ENCODE data around the gene LONRF3. TPM values are rescaled to one million over a fixed set of nuclear protein-coding genes. Genes with fewer than 3 reads are reported as not detected.

Gene LONRF3
- total and polyA plus RNA-seq, 2 of the 8 experiments (the other 6 are each of a cell fraction or from before 2014, with no cell fraction given) = 0.11 TPM; not detected in 1

DNA sequence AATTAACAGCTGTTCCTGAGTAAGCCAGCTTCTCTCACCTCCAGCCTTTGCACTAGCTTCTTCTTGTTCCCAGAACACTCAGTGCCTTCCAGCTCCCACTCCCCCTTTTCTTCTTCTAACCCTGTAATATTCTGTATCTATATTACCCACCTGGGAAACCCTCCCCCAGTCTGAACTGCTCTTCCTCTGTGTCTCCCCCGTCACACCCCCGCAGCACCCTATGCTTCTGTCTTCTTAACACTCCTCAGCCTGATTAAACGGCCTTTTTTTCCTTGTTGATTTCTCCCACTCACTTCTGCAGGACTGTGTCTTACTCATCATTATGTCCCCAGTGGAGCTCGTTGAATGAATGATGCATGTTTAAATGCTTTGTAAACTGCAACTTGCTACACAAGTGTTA is 9.0 kb upstream of the LONRF3 start:
- no peak overlapping the region for H4K8ac ChIP-seq (ENCODE audit: extremely low read depth, insufficient read depth, low read length)
- H3K23me2 ChIP-seq (ENCODE audit: low read depth, low read length) = no peaks in the 10 kb centered on the region
- no peak overlapping the region for H3K4me3 ChIP-seq (ENCODE audit: extremely low read depth in 1 of 4, insufficient read depth in 2 of 4, low read depth in 3 of 4, low read length in 4 of 4)
- H3K9me3 ChIP-seq (ENCODE audit: insufficient read depth in 2 of 2, low read depth in 1 of 2, low read length in 1 of 2) = no peaks in the 10 kb centered on the region
- CTCF ChIA-PET (ENCODE audit: partially characterized antibody) = interaction anchor here (0.6 kb wide), 1 partner anchor 38 kb away, joined by 3 read pairs; no protein-coding TSS in a partner anchor
- H2BK12ac ChIP-seq (ENCODE audit: low read depth, low read length) = no peak overlapping the region
- H3K27me3 ChIP-seq (replicated peaks in 1 of 4; ENCODE audit: control insufficient read depth in 3 of 4, extremely low read depth in 1 of 4, insufficient read depth in 3 of 4, low read length in 3 of 4) = peaks cover 26 to 53% (median 39%) of the 10 kb centered on the region in 4 experiments
- H2BK120ac ChIP-seq (replicated peaks; ENCODE audit: low read depth, low read length) = no peak overlapping the region
- no peak overlapping the region for H2BK20ac ChIP-seq (ENCODE audit: low read length)
- no peak overlapping the region for H3K27ac ChIP-seq (ENCODE audit: low read depth, low read length)
- H3K14ac ChIP-seq (ENCODE audit: insufficient read length) = no peak overlapping the region
- no peak overlapping the region for H3K56ac ChIP-seq (replicated peaks; ENCODE audit: insufficient read length, low read depth, low read length)
- H3K79me1 ChIP-seq (ENCODE audit: low read depth, low read length) = no peaks in the 10 kb centered on the region
- H4K5ac ChIP-seq (ENCODE audit: insufficient read length, low read depth, low read length) = no peak overlapping the region
- no peaks in the 10 kb centered on the region for H3K4me1 ChIP-seq (replicated peaks in 1 of 4; ENCODE audit: control insufficient read depth in 3 of 4, insufficient read depth in 4 of 4, low read length in 3 of 4)
- no peak overlapping the region for H3K4me2 ChIP-seq (ENCODE audit: insufficient read depth in 1 of 2, low read depth in 2 of 2, low read length in 2 of 2)
- no peak overlapping the region for H2AK5ac ChIP-seq (ENCODE audit: low read depth, low read length)
- no peaks in the 10 kb centered on the region for H3K79me2 ChIP-seq (ENCODE audit: control insufficient read depth in 1 of 2, insufficient read depth in 2 of 2, low read length in 2 of 2)
- no peak overlapping the region for H2BK15ac ChIP-seq (ENCODE audit: low read length)
- no peak overlapping the region for H2BK5ac ChIP-seq (ENCODE audit: low read depth, low read length)
- no peak overlapping the region for H3K9ac ChIP-seq (replicated peaks in 1 of 4; ENCODE audit: extremely low read depth in 1 of 4, low read depth in 3 of 4, low read length in 3 of 4)
- H2AFZ ChIP-seq (ENCODE audit: low read length) = no peak overlapping the region
- no peak overlapping the region for H3K4ac ChIP-seq (replicated peaks; ENCODE audit: insufficient read length, low read depth, low read length)
- POLR2A ChIA-PET (ENCODE audit: partially characterized antibody) = no interaction called here
- no peak overlapping the region for H4K91ac ChIP-seq (replicated peaks; ENCODE audit: insufficient read length, low read length)
- no peak overlapping the region for H3K23ac ChIP-seq (ENCODE audit: insufficient read length)
- WGBS, 2 experiments (ENCODE audit: extremely low coverage in 1 of 2, insufficient coverage in 1 of 2, insufficient read length in 1 of 2, insufficient replicate concordance in 2 of 2, low coverage in 1 of 2, low lambda C conversion rate in 2 of 2, missing lambda C conversion rate in 1 of 2) = 70% methylated on average over 4 of the region's 4 CpGs; no CpG with 5 or more reads in 1 of the 2 experiments
- no peak overlapping the region for H3K18ac ChIP-seq (ENCODE audit: extremely low read depth, low read length)
- peaks cover 0 to 2% of the 10 kb centered on the region in 2 experiments for H4K20me1 ChIP-seq (replicated peaks in 1 of 2; ENCODE audit: control insufficient read depth in 1 of 2, insufficient read depth in 2 of 2, low read length in 2 of 2)
- H3K36me3 ChIP-seq (ENCODE audit: control insufficient read depth in 2 of 4, insufficient read depth in 4 of 4, low read length in 3 of 4) = no peaks in the 10 kb centered on the region
- DNase-seq (ENCODE audit: low read depth in 1 of 2, low spot score in 2 of 2) (no peak), FAIRE-seq (no peak)
- TF ChIP-seq, protein P1, sequence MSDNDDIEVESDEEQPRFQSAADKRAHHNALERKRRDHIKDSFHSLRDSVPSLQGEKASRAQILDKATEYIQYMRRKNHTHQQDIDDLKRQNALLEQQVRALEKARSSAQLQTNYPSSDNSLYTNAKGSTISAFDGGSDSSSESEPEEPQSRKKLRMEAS (IDR thresholded peaks at IDR 0.05) = no peak
- TF ChIP-seq CEBPB (IDR thresholded peaks at IDR 0.05; ENCODE audit: low read depth, low read length) = no peak
